ENCODE measurements around the gene SEC61B.

DNA sequence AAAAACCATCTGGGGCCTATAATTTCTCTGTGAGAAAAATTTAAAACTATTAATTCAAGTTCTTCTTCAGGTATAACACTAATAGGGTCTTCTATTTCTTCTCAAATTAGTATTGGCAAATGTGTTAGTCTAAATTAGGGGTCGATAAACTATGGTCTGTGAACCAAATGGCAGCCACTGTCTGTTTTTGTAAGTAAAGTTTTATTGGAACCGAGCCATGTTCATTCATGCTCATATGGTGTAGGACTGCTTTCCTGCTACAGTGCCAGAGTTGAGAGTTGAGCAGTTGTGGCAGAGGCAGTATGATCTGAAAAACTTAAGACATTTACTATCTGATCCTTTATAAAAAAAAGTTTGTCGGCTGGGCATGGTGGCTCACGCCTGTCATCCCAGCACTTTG lies 29.1 kb downstream of the SEC61B start:
- TF ChIP-seq ZNF664 (tag by site-specific recombination; IDR thresholded peaks at IDR 0.05) (no peak), ZNF423 (tag by site-specific recombination; IDR thresholded peaks at IDR 0.05) (no peak), ZNF24 (tag by site-specific recombination; IDR thresholded peaks at IDR 0.05) (no peak), ZNF10 (tag by site-specific recombination; IDR thresholded peaks at IDR 0.05) (no peak), ZNF157 (tag by site-specific recombination; IDR thresholded peaks at IDR 0.05) (no peak), ZNF266 (tag by site-specific recombination; IDR thresholded peaks at IDR 0.05; ENCODE audit: low read depth) (no peak), ZNF140 (tag by site-specific recombination; IDR thresholded peaks at IDR 0.05) (no peak)
- TF ChIP-seq, protein P1, sequence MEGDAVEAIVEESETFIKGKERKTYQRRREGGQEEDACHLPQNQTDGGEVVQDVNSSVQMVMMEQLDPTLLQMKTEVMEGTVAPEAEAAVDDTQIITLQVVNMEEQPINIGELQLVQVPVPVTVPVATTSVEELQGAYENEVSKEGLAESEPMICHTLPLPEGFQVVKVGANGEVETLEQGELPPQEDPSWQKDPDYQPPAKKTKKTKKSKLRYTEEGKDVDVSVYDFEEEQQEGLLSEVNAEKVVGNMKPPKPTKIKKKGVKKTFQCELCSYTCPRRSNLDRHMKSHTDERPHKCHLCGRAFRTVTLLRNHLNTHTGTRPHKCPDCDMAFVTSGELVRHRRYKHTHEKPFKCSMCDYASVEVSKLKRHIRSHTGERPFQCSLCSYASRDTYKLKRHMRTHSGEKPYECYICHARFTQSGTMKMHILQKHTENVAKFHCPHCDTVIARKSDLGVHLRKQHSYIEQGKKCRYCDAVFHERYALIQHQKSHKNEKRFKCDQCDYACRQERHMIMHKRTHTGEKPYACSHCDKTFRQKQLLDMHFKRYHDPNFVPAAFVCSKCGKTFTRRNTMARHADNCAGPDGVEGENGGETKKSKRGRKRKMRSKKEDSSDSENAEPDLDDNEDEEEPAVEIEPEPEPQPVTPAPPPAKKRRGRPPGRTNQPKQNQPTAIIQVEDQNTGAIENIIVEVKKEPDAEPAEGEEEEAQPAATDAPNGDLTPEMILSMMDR (tag by site-specific recombination; IDR thresholded peaks at IDR 0.05): no peak
- TF ChIP-seq, protein P2, sequence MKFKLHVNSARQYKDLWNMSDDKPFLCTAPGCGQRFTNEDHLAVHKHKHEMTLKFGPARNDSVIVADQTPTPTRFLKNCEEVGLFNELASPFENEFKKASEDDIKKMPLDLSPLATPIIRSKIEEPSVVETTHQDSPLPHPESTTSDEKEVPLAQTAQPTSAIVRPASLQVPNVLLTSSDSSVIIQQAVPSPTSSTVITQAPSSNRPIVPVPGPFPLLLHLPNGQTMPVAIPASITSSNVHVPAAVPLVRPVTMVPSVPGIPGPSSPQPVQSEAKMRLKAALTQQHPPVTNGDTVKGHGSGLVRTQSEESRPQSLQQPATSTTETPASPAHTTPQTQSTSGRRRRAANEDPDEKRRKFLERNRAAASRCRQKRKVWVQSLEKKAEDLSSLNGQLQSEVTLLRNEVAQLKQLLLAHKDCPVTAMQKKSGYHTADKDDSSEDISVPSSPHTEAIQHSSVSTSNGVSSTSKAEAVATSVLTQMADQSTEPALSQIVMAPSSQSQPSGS (tag by site-specific recombination; IDR thresholded peaks at IDR 0.05; ENCODE audit: low read depth): no peak
- TF ChIP-seq, protein P3, sequence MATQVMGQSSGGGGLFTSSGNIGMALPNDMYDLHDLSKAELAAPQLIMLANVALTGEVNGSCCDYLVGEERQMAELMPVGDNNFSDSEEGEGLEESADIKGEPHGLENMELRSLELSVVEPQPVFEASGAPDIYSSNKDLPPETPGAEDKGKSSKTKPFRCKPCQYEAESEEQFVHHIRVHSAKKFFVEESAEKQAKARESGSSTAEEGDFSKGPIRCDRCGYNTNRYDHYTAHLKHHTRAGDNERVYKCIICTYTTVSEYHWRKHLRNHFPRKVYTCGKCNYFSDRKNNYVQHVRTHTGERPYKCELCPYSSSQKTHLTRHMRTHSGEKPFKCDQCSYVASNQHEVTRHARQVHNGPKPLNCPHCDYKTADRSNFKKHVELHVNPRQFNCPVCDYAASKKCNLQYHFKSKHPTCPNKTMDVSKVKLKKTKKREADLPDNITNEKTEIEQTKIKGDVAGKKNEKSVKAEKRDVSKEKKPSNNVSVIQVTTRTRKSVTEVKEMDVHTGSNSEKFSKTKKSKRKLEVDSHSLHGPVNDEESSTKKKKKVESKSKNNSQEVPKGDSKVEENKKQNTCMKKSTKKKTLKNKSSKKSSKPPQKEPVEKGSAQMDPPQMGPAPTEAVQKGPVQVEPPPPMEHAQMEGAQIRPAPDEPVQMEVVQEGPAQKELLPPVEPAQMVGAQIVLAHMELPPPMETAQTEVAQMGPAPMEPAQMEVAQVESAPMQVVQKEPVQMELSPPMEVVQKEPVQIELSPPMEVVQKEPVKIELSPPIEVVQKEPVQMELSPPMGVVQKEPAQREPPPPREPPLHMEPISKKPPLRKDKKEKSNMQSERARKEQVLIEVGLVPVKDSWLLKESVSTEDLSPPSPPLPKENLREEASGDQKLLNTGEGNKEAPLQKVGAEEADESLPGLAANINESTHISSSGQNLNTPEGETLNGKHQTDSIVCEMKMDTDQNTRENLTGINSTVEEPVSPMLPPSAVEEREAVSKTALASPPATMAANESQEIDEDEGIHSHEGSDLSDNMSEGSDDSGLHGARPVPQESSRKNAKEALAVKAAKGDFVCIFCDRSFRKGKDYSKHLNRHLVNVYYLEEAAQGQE (tag by site-specific recombination; IDR thresholded peaks at IDR 0.05): no peak
